NK-92 (cell line): ENCODE data around the gene C11orf21.

ENCODE experiments used
- DNase-seq: peaks from one replicate; lab custom pipeline; 2025; ENCODE audit not compliant: unreplicated experiment; lab: John Stamatoyannopoulos, UW

Gene C11orf21

GRCh38 chr11:2261436-2262230 lies 40.1 kb downstream of the C11orf21 start:
- DNase-seq, result no peak

- DNase-seq, result no peak
These were observed 41.0 kb downstream of the C11orf21 start for GRCh38 chr11:2260491-2261364.

GRCh38 chr11:2259897-2260451 lies 41.7 kb downstream of the C11orf21 start:
- no peak for DNase-seq

GRCh38 chr11:2259466-2259830 lies 42.3 kb downstream of the C11orf21 start:
- DNase-seq, result no peak

GRCh38 chr11:2258501-2259465 lies 42.9 kb downstream of the C11orf21 start:
- no peak for DNase-seq

GRCh38 chr11:2256951-2257700 lies 44.6 kb downstream of the C11orf21 start:
- no peak for DNase-seq

- no peak for DNase-seq
These were observed 45.3 kb downstream of the C11orf21 start for GRCh38 chr11:2256293-2256913.

GRCh38 chr11:2252018-2252417 lies 49.7 kb downstream of the C11orf21 start:
- DNase-seq, result no peak

GRCh38 chr11:2251138-2251537 lies 50.6 kb downstream of the C11orf21 start:
- no peak for DNase-seq

- DNase-seq, result no peak
These were observed 51.2 kb downstream of the C11orf21 start for GRCh38 chr11:2250485-2250884.

- no peak for DNase-seq
These were observed 51.7 kb downstream of the C11orf21 start for GRCh38 chr11:2250041-2250440.

- no peak for DNase-seq
These were observed 52.4 kb downstream of the C11orf21 start for GRCh38 chr11:2249189-2249916.

- DNase-seq, result no peak
These were observed 53.0 kb downstream of the C11orf21 start for GRCh38 chr11:2248762-2249161.

- DNase-seq, result no peak
These were observed 53.5 kb downstream of the C11orf21 start for GRCh38 chr11:2248242-2248641.

GRCh38 chr11:2247496-2247895 lies 54.2 kb downstream of the C11orf21 start:
- no peak for DNase-seq
